GM18907 (cell line): ENCODE results near the gene LIM2.
A peak's percentile ranks its signal among the peaks of the same experiment; 100 is the strongest.
"Not testable (repeated sequence)": the region's sequence is repeated elsewhere in the genome, so short reads cannot be mapped to it uniquely, and the experiment has no call there.

Experiments
- ATAC-seq: cut with Tn5 transposase; IDR thresholded peaks from one replicate; pipeline ENCODE4 v1.9.1; 2021; ENCODE audit warnings: mild to moderate bottlenecking, moderate library complexity; ENCODE audit not compliant: unreplicated experiment

The LIM2 gene

GRCh38 chr19:51397453-51397852 lies 9.7 kb upstream of the LIM2 start:
- ATAC-seq: not testable (repeated sequence)

- no peak for ATAC-seq
These were observed 8.4 kb upstream of the LIM2 start for GRCh38 chr19:51396175-51396574.

- ATAC-seq: peak; percentile 87
These were observed 6.5 kb upstream of the LIM2 start for GRCh38 chr19:51394050-51394836.

GRCh38 chr19:51392701-51393100 lies 4.9 kb upstream of the LIM2 start:
- ATAC-seq: no peak

GRCh38 chr19:51391073-51391611 lies 3.4 kb upstream of the LIM2 start:
- no peak for ATAC-seq

- no peak for ATAC-seq
These were observed 1.4 kb upstream of the LIM2 start for GRCh38 chr19:51389143-51389542.

GRCh38 chr19:51386882-51387520 lies 773 bp downstream of the LIM2 start:
- ATAC-seq: no peak

- ATAC-seq: no peak
These were observed 5.8 kb downstream of the LIM2 start for GRCh38 chr19:51382004-51382403.

GRCh38 chr19:51380379-51380778 lies 7.4 kb downstream of the LIM2 start:
- no peak for ATAC-seq

- ATAC-seq: no peak
These were observed 10.4 kb downstream of the LIM2 start for GRCh38 chr19:51377422-51377821.

GRCh38 chr19:51375504-51376221 lies 12.1 kb downstream of the LIM2 start:
- ATAC-seq: no peak

- ATAC-seq: peak; percentile 50
These were observed 14.9 kb downstream of the LIM2 start, which contains the start of gene NKG7 for GRCh38 chr19:51372649-51373504. Gene NKG7 (minus strand): TSS chr19:51372654. CDS start chr19:51372535, 119 bp downstream.

- ATAC-seq: no peak
These were observed 15.6 kb downstream of the LIM2 start for GRCh38 chr19:51372021-51372648.

- ATAC-seq: no peak
These were observed 16.5 kb downstream of the LIM2 start for GRCh38 chr19:51371186-51371690.

- ATAC-seq: no peak
These were observed 17.5 kb downstream of the LIM2 start for GRCh38 chr19:51370230-51370629.

GRCh38 chr19:51368366-51369282 lies 19.1 kb downstream of the LIM2 start, which contains the start of gene CLDND2:
Gene CLDND2 (minus strand): TSS chr19:51369003. CDS start chr19:51368577, 426 bp downstream.
- no peak for ATAC-seq

- peak; percentile 71 for ATAC-seq
These were observed 20.0 kb downstream of the LIM2 start for GRCh38 chr19:51367565-51368365.

- ATAC-seq: no peak
These were observed 20.6 kb downstream of the LIM2 start for GRCh38 chr19:51367255-51367564.
